ENCODE results near the gene CLDN6. TPM values are rescaled to one million over a fixed set of nuclear protein-coding genes. Genes with fewer than 3 reads are reported as not detected.

Gene CLDN6
- total and polyA plus RNA-seq, 9 of the 15 experiments (the other 6 are each of a cell fraction or from before 2014, with no cell fraction given) = 0.22 to 0.75 (median 0.38) TPM; not detected in 3

DNA sequence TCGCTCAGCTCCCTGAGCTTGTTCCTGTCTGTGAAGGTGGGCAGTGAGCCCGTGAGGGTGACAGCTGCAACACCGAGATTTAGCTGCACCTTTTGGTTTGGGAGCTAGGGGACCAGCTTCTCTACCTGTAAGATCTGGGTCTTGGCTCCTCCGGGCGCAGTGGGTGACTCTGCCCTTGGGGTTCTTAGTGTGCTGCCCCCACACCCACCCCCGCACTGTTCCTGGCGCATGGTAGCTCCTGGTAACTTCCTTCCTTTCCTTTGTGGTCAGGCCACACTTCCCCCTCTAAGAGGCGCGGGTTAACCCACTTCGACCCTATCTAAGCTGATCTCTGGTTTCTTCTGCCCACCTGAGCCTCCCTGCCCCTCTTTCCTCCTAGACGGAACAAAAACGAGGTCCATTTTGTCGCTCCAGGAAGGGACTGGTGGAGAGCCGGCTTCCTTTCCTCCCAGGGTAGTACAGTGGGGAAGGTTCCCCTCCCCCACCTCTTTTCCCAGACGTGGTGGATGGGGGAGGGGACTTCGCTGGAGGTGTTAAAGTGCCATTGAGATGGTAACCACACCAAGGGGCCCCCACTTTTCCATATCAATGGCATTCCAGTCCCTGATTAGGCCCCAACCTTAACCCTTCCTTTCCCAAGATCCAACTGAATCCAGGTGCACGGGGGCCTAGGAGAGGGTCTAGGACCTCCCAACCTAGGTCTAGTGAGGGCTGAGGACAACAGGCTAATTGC is 9.9 kb downstream of the CLDN6 start (continued):
- TF ChIP-seq GABPB2 (CRISPR knock-in tag; conservative IDR thresholded peaks at IDR 0.05) = no peak
- no peak for TF ChIP-seq HMGN3 (IDR thresholded peaks at IDR 0.05; ENCODE audit: borderline replicate concordance, extremely low read depth, insufficient read length, low read depth, low read length)
- TF ChIP-seq ASH1L (IDR thresholded peaks at IDR 0.05; ENCODE audit: borderline replicate concordance, low read depth, partially characterized antibody) = no peak
- no peak for TF ChIP-seq POLR2H (tag; IDR thresholded peaks at IDR 0.05; ENCODE audit: low read depth)
- TF ChIP-seq TBP (optimal IDR thresholded peaks at IDR 0.05; ENCODE audit: low read depth, low read length) = peak; percentile 28
- no peak for TF ChIP-seq NR2C1 (IDR thresholded peaks at IDR 0.05)
- peak; percentile 33; the same call in 1 of the 2 replicates for TF ChIP-seq NR2C1 (tag; IDR thresholded peaks at IDR 0.05)
- TF ChIP-seq KAT7 (CRISPR knock-in tag; IDR thresholded peaks at IDR 0.05; ENCODE audit: borderline replicate concordance) = no peak
- no peak for TF ChIP-seq FIP1L1 (IDR thresholded peaks at IDR 0.05; ENCODE audit: low read depth, low read length, poor library complexity, severe bottlenecking)
- TF ChIP-seq CREBBP (IDR thresholded peaks at IDR 0.05; ENCODE audit: low read depth, low read length) = no peak
- TF ChIP-seq SFPQ (IDR thresholded peaks at IDR 0.05; ENCODE audit: low read depth, low read length) = no peak
- no peak for TF ChIP-seq ZFPM2 (CRISPR knock-in tag; IDR thresholded peaks at IDR 0.05)
- TF ChIP-seq EZH2 (IDR thresholded peaks at IDR 0.05; ENCODE audit: borderline replicate concordance, low read depth, low read length) = no peak
- TF ChIP-seq, protein P1, sequence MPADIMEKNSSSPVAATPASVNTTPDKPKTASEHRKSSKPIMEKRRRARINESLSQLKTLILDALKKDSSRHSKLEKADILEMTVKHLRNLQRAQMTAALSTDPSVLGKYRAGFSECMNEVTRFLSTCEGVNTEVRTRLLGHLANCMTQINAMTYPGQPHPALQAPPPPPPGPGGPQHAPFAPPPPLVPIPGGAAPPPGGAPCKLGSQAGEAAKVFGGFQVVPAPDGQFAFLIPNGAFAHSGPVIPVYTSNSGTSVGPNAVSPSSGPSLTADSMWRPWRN (IDR thresholded peaks at IDR 0.05; ENCODE audit: low read depth) = peak; percentile 34; the same call in 1 of the 2 replicates
- TF ChIP-seq, protein P2, sequence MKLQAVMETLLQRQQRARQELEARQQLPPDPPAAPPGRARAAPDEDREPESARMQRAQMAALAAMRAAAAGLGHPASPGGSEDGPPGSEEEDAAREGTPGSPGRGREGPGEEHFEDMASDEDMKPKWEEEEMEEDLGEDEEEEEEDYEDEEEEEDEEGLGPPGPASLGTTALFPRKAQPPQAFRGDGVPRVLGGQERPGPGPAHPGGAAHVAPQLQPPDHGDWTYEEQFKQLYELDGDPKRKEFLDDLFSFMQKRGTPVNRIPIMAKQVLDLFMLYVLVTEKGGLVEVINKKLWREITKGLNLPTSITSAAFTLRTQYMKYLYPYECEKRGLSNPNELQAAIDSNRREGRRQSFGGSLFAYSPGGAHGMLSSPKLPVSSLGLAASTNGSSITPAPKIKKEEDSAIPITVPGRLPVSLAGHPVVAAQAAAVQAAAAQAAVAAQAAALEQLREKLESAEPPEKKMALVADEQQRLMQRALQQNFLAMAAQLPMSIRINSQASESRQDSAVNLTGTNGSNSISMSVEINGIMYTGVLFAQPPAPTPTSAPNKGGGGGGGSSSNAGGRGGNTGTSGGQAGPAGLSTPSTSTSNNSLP (IDR thresholded peaks at IDR 0.05; ENCODE audit: borderline replicate concordance, low read depth, low read length) = no peak
- TF ChIP-seq MED1 (CRISPR knock-in tag; IDR thresholded peaks at IDR 0.05; ENCODE audit: borderline replicate concordance) = no peak
- 0 out of 2 replicates have a peak, but pooled peaks have one; percentile 18 for TF ChIP-seq MEF2D (tag; conservative IDR thresholded peaks at IDR 0.05; ENCODE audit: low read depth)
- TF ChIP-seq ATF3 (IDR thresholded peaks at IDR 0.05) = peak; percentile 31; the same call in 1 of the 2 replicates
- TF ChIP-seq ATF3 (CRISPR knock-in tag; conservative IDR thresholded peaks at IDR 0.05) = no peak
- no peak for TF ChIP-seq ZNF785 (CRISPR knock-in tag; IDR thresholded peaks at IDR 0.05)
- TF ChIP-seq SIX5 (IDR thresholded peaks at IDR 0.05; ENCODE audit: borderline replicate concordance in 1 of 2, insufficient read depth in 1 of 2, low read depth in 1 of 2, low read length in 2 of 2) = no peak
- TF ChIP-seq TAF7 (tag; IDR thresholded peaks at IDR 0.05) = peak; percentile 61; the same call in 1 of the 2 replicates

Measured in K562 (cell line).